GM12891 (cell line): ENCODE results near the gene NDFIP1.

ENCODE experiments used
- PAX5 ChIP-seq: IDR thresholded peaks from 2 replicates; pipeline ENCODE4 v1.6.1; 2011; ENCODE audit warnings: low read length, moderate library complexity, mild to moderate bottlenecking; ENCODE audit not compliant: insufficient read depth, severe bottlenecking
- POLR2A ChIP-seq: IDR thresholded peaks from 2 replicates; pipeline ENCODE4 v1.6.1; 2011; ENCODE audit warnings: low read depth, low read length, control low read depth
- POLR2AphosphoS5 ChIP-seq: IDR thresholded peaks from 2 replicates; pipeline ENCODE4 v1.6.1; 2011; ENCODE audit warnings: low read depth, low read length, control low read depth
- POU2F2 ChIP-seq: IDR thresholded peaks from 2 replicates; pipeline ENCODE4 v1.6.1; 2011; ENCODE audit warnings: low read depth, mild to moderate bottlenecking, control low read depth, low read length, moderate library complexity
- SPI1 ChIP-seq: IDR thresholded peaks from 2 replicates; pipeline ENCODE4 v1.6.1; 2011; ENCODE audit warnings: low read depth, low read length, control low read depth
- TAF1 ChIP-seq: IDR thresholded peaks from 2 replicates; pipeline ENCODE4 v1.6.1; 2011; ENCODE audit warnings: low read depth, low read length, control low read depth

DNA sequence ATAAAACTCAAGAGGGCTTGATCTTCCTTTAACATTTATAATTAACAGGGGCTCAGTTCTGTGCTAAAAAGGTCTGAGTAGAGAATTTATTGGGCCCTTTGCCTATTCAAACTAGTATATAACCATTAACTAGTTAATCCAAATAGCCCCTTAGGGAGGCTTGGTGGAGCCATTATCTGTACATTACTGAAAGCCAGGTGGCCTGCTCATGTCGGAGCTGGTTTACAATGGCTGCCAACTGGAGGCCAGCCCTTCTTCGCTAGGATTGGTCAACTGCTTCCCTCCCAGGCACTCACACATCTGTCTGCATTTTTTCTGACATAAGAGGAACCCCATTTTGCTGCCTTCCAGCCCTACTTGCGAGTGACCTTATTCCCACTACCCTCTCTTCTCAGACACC, 30.4 kb upstream of the NDFIP1 start:
- no peak for TF ChIP-seq POLR2A
- no peak for TF ChIP-seq POLR2AphosphoS5
- TF ChIP-seq POU2F2: no peak
- TF ChIP-seq SPI1: no peak
- TF ChIP-seq TAF1: no peak
- no peak for TF ChIP-seq PAX5
